K562 (cell line): Measurements from ENCODE around the gene CHSY1.

ENCODE experiments used
- ATF7 ChIP-seq: fragments of 450-650 bp; IDR thresholded peaks from 2 replicates; pipeline ENCODE4 v1.7.1; 2014; ENCODE audit warnings: mild to moderate bottlenecking, moderate library complexity
- CEBPB ChIP-seq: fragments of 450-650 bp; IDR thresholded peaks from 2 replicates; pipeline ENCODE4 v1.6.1; 2016; ENCODE audit warnings: missing genetic modification characterization, missing compliant biosample characterization
- CHD2 ChIP-seq: IDR thresholded peaks from 2 replicates; pipeline ENCODE4 v1.6.1; 2011; ENCODE audit warnings: low read depth, low read length
- EZH2 ChIP-seq: IDR thresholded peaks from 2 replicates; pipeline ENCODE4 v1.6.1; 2012; ENCODE audit warnings: low read depth, mild to moderate bottlenecking, inconsistent platforms, low read length, borderline replicate concordance
- NCOA1 ChIP-seq: fragments of 450-650 bp; IDR thresholded peaks from 2 replicates; pipeline ENCODE4 v1.6.1; 2016; ENCODE audit warnings: low read depth
- POLR3A ChIP-seq: IDR thresholded peaks from 2 replicates; pipeline ENCODE4 v1.6.1; 2011; ENCODE audit warnings: borderline replicate concordance, mild to moderate bottlenecking, moderate library complexity; ENCODE audit not compliant: insufficient read length, insufficient read depth; ENCODE audit errors: extremely low read depth
- PTRF ChIP-seq: fragments of 450-650 bp; IDR thresholded peaks from 2 replicates; pipeline ENCODE4 v1.6.1; 2016; ENCODE audit warnings: mild to moderate bottlenecking, missing genetic modification characterization, missing compliant biosample characterization
- RCOR1 ChIP-seq, 2 experiments: IDR thresholded peaks; 2 replicates each; pipeline ENCODE4 v1.6.1; 2012; ENCODE audit warnings: low read depth in 2 of 2, low read length in 2 of 2, borderline replicate concordance in 1 of 2, improper control_type of control experiment in 1 of 2
- TF ChIP-seq, protein P1 (sequence below): sonication (generic); formaldehyde crosslinking; IDR thresholded peaks from 2 replicates; pipeline ENCODE4 v1.5.0; 2020; ENCODE audit warnings: missing genetic modification reagents
- TF ChIP-seq, protein P2 (sequence below), 3 experiments: IDR thresholded peaks in 2 of 3; conservative IDR thresholded peaks in 1 of 3; 2 replicates each; pipeline ENCODE4 v1.5.1; 2011 to 2012; ENCODE audit warnings: low read length in 3 of 3, mild to moderate bottlenecking in 3 of 3, control low read depth in 2 of 3, improper control_type of control experiment in 1 of 3, inconsistent platforms in 1 of 3, low read depth in 1 of 3, mixed read lengths in 1 of 3, moderate library complexity in 1 of 3; ENCODE audit not compliant: insufficient read depth in 2 of 3

DNA sequence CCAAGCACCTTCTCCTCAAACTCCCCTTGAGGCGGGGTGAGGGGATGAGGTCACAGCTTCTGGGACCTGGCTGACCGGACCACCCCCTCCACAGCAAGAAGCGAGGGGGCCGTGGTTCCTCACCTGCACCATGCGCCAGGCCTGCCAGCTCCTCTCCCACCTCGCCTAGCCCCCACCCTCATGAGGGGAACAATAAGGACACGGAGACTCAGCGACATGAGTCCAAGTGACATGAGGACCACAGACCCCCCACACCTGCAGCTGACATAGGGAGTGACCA is 118.7 kb downstream of the CHSY1 start:
- no peak for TF ChIP-seq ATF7
- TF ChIP-seq, protein P1, sequence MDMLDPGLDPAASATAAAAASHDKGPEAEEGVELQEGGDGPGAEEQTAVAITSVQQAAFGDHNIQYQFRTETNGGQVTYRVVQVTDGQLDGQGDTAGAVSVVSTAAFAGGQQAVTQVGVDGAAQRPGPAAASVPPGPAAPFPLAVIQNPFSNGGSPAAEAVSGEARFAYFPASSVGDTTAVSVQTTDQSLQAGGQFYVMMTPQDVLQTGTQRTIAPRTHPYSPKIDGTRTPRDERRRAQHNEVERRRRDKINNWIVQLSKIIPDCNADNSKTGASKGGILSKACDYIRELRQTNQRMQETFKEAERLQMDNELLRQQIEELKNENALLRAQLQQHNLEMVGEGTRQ (CRISPR knock-in tag) = no peak
- TF ChIP-seq, protein P2, sequence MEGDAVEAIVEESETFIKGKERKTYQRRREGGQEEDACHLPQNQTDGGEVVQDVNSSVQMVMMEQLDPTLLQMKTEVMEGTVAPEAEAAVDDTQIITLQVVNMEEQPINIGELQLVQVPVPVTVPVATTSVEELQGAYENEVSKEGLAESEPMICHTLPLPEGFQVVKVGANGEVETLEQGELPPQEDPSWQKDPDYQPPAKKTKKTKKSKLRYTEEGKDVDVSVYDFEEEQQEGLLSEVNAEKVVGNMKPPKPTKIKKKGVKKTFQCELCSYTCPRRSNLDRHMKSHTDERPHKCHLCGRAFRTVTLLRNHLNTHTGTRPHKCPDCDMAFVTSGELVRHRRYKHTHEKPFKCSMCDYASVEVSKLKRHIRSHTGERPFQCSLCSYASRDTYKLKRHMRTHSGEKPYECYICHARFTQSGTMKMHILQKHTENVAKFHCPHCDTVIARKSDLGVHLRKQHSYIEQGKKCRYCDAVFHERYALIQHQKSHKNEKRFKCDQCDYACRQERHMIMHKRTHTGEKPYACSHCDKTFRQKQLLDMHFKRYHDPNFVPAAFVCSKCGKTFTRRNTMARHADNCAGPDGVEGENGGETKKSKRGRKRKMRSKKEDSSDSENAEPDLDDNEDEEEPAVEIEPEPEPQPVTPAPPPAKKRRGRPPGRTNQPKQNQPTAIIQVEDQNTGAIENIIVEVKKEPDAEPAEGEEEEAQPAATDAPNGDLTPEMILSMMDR (IDR thresholded peaks at IDR 0.05 in 2 of 3, conservative IDR thresholded peaks at IDR 0.05 in 1 of 3; ENCODE audit: insufficient read depth in 2 of 3, low read depth in 1 of 3, low read length in 3 of 3) = no peak
- no peak for TF ChIP-seq PTRF
- TF ChIP-seq CHD2 = no peak
- no peak for TF ChIP-seq EZH2
- no peak for TF ChIP-seq RCOR1 (IDR thresholded peaks at IDR 0.05; ENCODE audit: borderline replicate concordance in 1 of 2, low read depth in 2 of 2, low read length in 2 of 2)
- no peak for TF ChIP-seq POLR3A
- no peak for TF ChIP-seq NCOA1
- no peak for TF ChIP-seq CEBPB (tag)
